Embryonic facial prominence (tissue), 1 donor: ENCODE data around the gene MAK.
"Not testable (repeated sequence)": the region's sequence is repeated elsewhere in the genome, so short reads cannot be mapped to it uniquely, and the experiment has no call there.

Experiments
- DNase-seq: peaks from one replicate; pipeline ENCODE4 v3.0.0-alpha.2; 2016; ENCODE audit errors: extremely low spot score

Gene MAK

GRCh38 chr6:10779076-10779475, 59.3 kb downstream of the MAK start:
- no peak for DNase-seq

GRCh38 chr6:10778230-10778629, 60.1 kb downstream of the MAK start:
- no peak for DNase-seq

GRCh38 chr6:10771371-10771894, 66.9 kb downstream of the MAK start:
- no peak for DNase-seq

GRCh38 chr6:10769419-10769818, 68.9 kb downstream of the MAK start:
- no peak for DNase-seq

DNA sequence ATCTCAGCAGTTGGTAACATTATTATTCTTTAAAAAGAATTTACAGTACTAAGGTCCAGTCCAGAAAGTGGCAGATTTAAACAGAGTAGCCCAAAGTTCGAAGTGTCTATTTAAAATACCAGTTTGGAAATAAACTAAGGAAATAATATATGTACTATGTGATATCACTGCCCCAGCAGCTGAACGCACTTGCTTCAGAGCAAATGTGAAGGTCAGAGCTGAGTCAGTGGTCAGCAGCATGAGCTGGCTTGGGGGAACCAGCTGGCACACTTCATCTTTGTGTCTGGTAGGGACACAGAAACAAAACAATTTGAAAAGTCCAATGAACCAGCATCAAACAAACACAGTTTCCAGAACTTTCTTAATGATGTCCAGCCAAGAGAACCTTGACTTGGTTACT, 75.3 kb downstream of the MAK start:
- DNase-seq, result no peak

DNA sequence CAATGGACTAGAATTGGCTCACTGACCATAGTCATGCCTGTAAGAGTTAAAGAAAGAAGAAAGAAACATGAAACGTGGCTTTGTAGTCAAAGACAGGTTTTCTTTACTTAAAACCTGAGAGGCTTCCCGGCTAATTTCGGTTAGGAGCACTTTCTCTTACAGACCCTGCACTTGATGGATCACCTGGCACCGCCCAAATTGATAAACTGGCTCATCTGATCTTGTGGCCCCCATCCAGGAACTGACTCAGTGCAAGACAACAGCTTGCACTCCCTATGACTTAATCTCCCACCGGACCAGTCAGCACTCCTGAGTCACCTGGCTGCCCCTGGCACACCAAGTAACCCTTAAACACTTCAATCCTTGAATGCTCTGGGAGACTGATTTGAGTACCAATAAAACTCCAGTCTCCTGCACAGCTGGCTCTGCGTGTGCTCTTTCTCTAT, 78.4 kb downstream of the MAK start:
- no peak for DNase-seq

DNA sequence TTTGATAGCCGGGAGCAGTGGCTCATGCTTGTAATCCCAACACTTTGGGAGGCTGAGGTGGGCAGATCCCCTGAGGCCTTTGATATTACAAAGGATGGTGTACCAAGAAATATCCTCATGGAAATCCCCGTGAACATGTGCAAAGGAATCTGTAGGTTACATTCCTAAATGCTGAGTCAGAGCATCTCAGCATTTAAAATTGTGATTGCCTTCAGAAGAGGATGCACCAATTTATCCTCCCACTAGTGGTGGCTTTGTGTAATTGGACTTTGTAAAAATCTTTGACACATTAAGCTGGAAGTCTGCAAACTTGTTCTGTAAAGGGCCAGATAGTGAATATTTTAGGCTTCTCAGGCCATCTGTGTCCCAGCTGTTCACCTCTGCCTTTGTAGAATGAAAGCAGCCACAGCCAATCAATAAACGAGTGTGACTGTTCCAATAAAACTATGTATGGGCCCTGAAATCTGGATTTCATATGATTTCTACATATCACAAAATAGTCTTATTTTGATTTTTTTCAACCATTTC, 79.0 kb downstream of the MAK start:
- no peak for DNase-seq

GRCh38 chr6:10756085-10756484, 82.3 kb downstream of the MAK start:
- DNase-seq, result no peak

DNA sequence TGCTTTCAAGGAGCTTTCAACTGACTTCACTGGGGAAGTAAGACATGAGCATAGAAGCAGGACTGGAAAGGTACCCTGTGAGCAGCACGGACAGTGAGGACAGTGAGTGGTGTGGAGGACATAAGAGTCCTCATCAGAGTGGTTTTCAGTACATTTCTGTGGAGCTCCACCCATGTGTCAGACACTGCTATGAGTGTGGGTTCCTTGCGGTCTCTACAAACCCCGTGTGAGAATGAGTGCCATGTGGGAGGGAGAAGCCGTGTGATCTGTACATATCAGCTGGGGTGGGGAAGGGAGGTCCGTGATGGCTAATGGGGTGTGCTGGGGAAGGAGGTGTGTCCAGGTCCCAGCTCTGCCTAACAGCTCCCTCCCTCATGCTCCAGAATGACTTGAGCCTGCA, 86.6 kb downstream of the MAK start:
- not testable (repeated sequence) for DNase-seq

GRCh38 chr6:10750568-10750967, 87.8 kb downstream of the MAK start:
- not testable (repeated sequence) for DNase-seq

GRCh38 chr6:10749734-10750133, 88.6 kb downstream of the MAK start:
- no peak for DNase-seq

DNA sequence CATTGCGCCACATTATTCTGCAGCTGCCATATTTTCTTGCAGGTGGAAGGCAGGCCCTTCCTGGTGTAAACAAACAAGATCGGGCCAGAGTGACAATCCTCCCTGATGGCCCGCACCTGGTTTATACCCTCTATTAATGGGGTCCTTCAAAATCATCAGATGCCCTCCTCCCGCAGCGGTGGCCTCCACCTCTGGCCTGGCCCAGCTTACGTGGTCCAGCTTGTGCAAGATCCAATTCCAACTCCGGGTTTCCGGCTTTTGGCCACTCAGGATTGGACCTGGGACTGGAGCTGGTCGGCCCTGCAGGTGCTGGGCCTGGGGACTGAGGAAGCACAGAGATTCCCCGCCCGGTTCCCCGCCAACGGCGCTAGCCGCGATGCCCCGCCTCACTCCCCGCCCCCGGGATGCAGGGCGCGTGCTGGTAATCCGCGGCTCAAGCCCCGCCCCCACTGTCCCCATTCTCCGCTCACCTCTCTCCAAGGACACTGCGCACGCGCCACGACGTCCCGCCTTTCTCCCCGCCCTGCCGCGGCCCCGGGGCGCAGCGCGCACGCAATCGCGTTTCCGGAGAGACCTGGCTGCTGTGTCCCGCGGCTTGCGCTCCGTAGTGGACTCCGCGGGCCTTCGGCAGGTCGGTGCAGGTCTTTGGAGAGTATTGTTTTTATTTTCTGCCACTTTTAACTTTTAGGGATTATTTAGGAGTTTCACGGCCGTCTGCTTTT, 90.9 kb downstream of the MAK start, which contains the start of gene TMEM14B:
Gene TMEM14B (plus strand): TSS at position 555 of the 722 bp plus-strand sequence. CDS start 1,441 bp downstream, outside the sequence.
- DNase-seq, result peak; percentile 93

GRCh38 chr6:10746915-10747250, 91.5 kb downstream of the MAK start:
- no peak for DNase-seq

- DNase-seq, result no peak
Measured at GRCh38 chr6:10745116-10745515, 93.2 kb downstream of the MAK start.

- DNase-seq, result no peak
Measured at GRCh38 chr6:10743515-10743914, 94.8 kb downstream of the MAK start.

DNA sequence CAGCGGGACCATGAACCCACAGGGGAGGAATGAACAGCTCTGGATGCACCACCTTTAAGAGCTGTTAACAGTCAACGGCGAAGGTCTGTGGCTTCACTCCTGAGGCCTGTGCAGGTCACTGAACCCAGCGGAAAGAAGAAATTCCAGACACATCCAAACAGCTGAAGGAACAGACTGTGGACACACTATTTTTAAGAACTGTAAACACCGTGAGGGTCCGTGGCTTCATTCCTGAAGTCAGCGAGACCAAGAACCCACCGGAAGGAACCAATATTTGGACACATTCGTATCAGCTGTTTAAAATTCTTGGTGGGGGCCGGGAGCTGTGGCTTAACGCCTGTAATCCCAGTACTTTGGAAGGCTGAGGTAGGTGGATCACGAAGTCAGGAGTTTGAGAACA, 96.1 kb downstream of the MAK start:
- no peak for DNase-seq

DNA sequence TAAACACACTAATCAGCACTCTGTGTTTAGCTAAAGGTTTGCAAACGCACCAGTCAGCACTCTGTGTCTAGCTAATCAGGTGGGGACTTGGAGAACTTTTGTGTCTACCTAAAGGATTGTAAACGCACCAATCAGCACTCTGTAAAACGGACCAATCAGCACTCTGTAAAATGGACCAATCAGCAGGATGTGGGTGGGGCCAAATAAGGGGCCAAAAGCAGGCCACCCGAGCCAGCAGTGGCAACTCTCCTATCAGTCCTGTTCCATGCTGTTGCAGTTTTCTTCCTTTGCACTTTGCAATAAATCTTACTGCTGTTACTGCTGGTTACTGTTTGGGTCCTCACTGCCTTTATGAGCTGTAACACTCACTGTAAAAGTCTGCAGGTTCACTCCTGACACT, 96.7 kb downstream of the MAK start:
- not testable (repeated sequence) for DNase-seq

DNA sequence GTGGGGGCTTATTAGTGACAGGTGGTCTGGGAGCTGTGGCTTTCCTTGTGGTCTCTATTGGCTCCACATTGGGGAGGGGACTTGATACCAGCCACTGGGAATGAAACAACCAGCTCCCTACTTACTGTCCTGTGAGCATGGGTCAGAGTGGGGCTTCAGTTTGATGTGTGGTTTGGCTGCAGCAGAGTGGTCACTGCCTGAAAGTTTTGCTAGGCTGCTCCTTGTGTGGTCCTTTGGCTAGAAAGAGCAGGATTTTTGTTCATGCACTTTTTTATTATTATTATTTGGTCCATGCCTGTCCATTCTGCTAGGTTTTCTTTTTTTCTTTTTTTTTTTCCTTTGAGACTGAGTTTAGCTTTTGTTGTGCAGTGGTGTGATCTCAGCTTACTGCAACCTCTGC, 98.3 kb downstream of the MAK start:
- no peak for DNase-seq

GRCh38 chr6:10736731-10737130, 101.6 kb downstream of the MAK start:
- DNase-seq, result no peak

GRCh38 chr6:10733863-10734262, 104.5 kb downstream of the MAK start:
- no peak for DNase-seq

GRCh38 chr6:10733151-10733715, 105.1 kb downstream of the MAK start:
- DNase-seq, result no peak

- DNase-seq, result no peak
Measured at GRCh38 chr6:10730254-10730653, 108.1 kb downstream of the MAK start.

- no peak for DNase-seq
Measured at GRCh38 chr6:10725716-10726115, 112.6 kb downstream of the MAK start.
